Spleen (tissue), 11 donors: ENCODE data around the gene SGTA. TPM values are rescaled to one million over a fixed set of nuclear protein-coding genes. Genes with fewer than 3 reads are reported as not detected.

Experiments used
- DNase-seq: peaks from one replicate; pipeline ENCODE4 v3.0.0-alpha.2; 2020
- H3K27ac ChIP-seq, 8 donors: fragments of 200-600 bp; sonication (generic) in 7 of 8; 1 replicate in 4 of 8; 2 replicates in 4 of 8; pipeline versions ENCODE4 v1.5.0 to v1.8.0; 2016 to 2021; ENCODE audit warnings: inconsistent platforms in 4 of 8, mild to moderate bottlenecking in 4 of 8, moderate library complexity in 1 of 8
- H3K27me3 ChIP-seq, 7 donors: fragments of 200-600 bp; sonication (generic) in 6 of 7; replicated peaks in 1 of 7; 1 replicate in 4 of 7; 2 replicates in 3 of 7; pipeline versions ENCODE4 v1.5.0 to v1.8.0; 2016 to 2021; ENCODE audit warnings: inconsistent platforms in 3 of 7, mild to moderate bottlenecking in 1 of 7
- H3K36me3 ChIP-seq, 6 donors: fragments of 200-600 bp; sonication (generic) in 5 of 6; 1 replicate in 4 of 6; 2 replicates in 2 of 6; pipeline versions ENCODE4 v1.5.0 to v1.8.0; 2016 to 2021; ENCODE audit warnings: inconsistent platforms in 2 of 6
- H3K4me1 ChIP-seq, 6 donors: fragments of 200-600 bp; sonication (generic) in 5 of 6; 1 replicate in 3 of 6; 2 replicates in 3 of 6; pipeline versions ENCODE4 v1.5.0 to v1.8.0; 2016 to 2021; ENCODE audit warnings: inconsistent platforms in 3 of 6
- H3K4me3 ChIP-seq, 8 donors: fragments of 200-600 bp; sonication (generic) in 7 of 8; 1 replicate in 4 of 8; 2 replicates in 4 of 8; pipeline versions ENCODE4 v1.5.0 to v1.8.0; 2016 to 2021; ENCODE audit warnings: inconsistent platforms in 4 of 8, mild to moderate bottlenecking in 4 of 8, moderate library complexity in 2 of 8
- H3K9me3 ChIP-seq, 8 donors: fragments of 200-600 bp; sonication (generic) in 7 of 8; 1 replicate in 4 of 8; 2 replicates in 4 of 8; pipeline versions ENCODE4 v1.5.0 to v1.8.0; 2016 to 2021; ENCODE audit warnings: inconsistent platforms in 4 of 8
- POLR2A ChIP-seq, 3 donors: fragments of 450-650 bp; IDR thresholded peaks; one replicate each; pipeline ENCODE4 v1.5.1; 2017; ENCODE audit warnings: antibody characterized with exemption in 3 of 3, mild to moderate bottlenecking in 1 of 3
- POLR2AphosphoS5 ChIP-seq, 3 donors: sonication (generic); formaldehyde crosslinking; IDR thresholded peaks; one replicate each; pipeline ENCODE4 v1.5.1; 2017; ENCODE audit warnings: antibody characterized with exemption in 3 of 3
- WGBS, 5 donors: extraction: QIAGEN DNeasy Blood & Tissue Kit in 3 of 5; methylation state at CpG; one replicate each; pipeline versions ENCODE4 v1.1.5 to v1.1.7; 2013 to 2018; 5-methylcytosine and 5-hydroxymethylcytosine counted together
- intact Hi-C: fragments of 100-400 bp; cut with DNase I; formaldehyde crosslinking; loops from one replicate; pipeline ENCODE4 v1.15.0; 2023; ENCODE audit warnings: low total_unique reads
- polyA plus RNA-seq, 3 donors: library from polyadenylated mRNA; stranded (reverse); fragments of 200-250 nt; gene quantifications; one replicate each; pipeline ENCODE4 v1.2.1, GENCODE V29; 2013
- total RNA-seq, 7 donors: library from RNA; depleted of rRNA in 3 of 7; stranded (reverse); fragments of >200 nt in 3 of 7; fragmentation: NEBNext Ultra II Directional in 4 of 7; extraction: Animal tissue kit (Norgen Biotek cat#: 25700) in 4 of 7; gene quantifications; one replicate each; pipeline versions ENCODE4 v1.1.0 to v1.2.1, GENCODE V29; 2016 to 2021
- TF ChIP-seq, protein P1 (sequence below), 11 experiments: fragments of 200-600 bp in 7 of 11; fragments of 450-650 bp in 4 of 11; sonication (generic) in 4 of 11; IDR thresholded peaks in 8 of 11; conservative IDR thresholded peaks in 3 of 11; 1 replicate in 7 of 11; 2 replicates in 4 of 11; pipeline versions ENCODE4 v1.4.0 to v1.8.0; 2016 to 2021; ENCODE audit warnings: antibody characterized with exemption in 11 of 11, inconsistent platforms in 4 of 11, mild to moderate bottlenecking in 1 of 11
- donor health status: healthy with polysubstance abuse.
- donor health status: DM: no; HTN: no; CAD: no; lungs with moderate emphysema.
- donor health status: DM: no; HTN: no; CAD: no.
- donor health status: Bipolar disorder and iron deficiency.
- donor health status: healthy.
- donor health status: DM: no; HTN: no; CAD: no.
- donor health status: DM: yes; HTN: yes; CAD: no.

SGTA gene
- total and polyA plus RNA-seq, 10 donors, result 36.5 to 63.0 (median 45.2) TPM

DNA sequence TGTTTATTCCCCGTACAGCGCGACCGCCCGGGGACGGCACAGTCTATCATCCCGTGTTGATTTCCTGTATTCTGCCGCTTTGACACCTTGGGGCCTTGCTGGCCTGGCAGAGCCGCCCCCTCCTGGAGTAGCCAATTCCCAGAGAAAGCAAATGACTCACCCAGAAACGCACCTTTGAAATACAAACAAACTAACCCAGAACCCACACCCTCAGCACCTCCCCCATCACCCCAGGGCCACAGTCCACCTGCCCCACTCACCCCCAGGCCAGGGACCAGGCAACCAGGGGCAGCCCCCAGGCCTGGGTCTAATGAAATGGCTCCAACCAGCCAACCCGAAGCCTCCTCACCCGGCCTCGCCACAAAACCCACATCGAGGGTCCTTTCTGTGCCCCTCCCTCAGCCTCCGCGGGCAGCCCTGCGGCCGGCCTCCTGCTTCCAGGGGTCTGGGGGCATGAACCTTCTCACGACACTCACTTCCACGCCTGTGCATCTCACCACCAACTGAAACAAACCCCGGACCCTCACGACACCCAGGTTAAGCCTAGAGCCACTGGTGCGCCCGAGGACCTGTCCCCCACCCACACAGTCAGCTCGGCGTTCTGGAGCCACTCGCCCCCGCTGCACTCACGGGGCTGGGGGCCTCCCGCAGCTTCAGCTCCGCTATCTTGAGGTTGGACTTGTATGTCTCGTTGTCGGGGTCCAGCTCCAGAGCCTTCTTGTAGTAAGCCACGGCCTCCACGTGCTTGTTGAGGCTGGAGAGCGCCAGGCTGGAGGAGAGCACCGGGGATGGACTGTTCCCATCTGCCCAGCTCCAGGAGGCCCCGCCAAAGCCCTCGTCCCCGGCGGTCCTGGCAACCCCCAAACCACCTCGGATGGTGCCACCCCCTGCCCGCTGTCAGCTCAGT, 20.9 kb downstream of the SGTA start:
- H3K4me1 ChIP-seq, result peaks cover 0 to 16% (median 2%) of the 10 kb centered on the region in 6 donors
- no peak for DNase-seq
- TF ChIP-seq, protein P1, sequence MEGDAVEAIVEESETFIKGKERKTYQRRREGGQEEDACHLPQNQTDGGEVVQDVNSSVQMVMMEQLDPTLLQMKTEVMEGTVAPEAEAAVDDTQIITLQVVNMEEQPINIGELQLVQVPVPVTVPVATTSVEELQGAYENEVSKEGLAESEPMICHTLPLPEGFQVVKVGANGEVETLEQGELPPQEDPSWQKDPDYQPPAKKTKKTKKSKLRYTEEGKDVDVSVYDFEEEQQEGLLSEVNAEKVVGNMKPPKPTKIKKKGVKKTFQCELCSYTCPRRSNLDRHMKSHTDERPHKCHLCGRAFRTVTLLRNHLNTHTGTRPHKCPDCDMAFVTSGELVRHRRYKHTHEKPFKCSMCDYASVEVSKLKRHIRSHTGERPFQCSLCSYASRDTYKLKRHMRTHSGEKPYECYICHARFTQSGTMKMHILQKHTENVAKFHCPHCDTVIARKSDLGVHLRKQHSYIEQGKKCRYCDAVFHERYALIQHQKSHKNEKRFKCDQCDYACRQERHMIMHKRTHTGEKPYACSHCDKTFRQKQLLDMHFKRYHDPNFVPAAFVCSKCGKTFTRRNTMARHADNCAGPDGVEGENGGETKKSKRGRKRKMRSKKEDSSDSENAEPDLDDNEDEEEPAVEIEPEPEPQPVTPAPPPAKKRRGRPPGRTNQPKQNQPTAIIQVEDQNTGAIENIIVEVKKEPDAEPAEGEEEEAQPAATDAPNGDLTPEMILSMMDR (IDR thresholded peaks at IDR 0.05 in 8 of 11, conservative IDR thresholded peaks at IDR 0.05 in 3 of 11), result no peak
- TF ChIP-seq POLR2A (IDR thresholded peaks at IDR 0.05), result no peak
- TF ChIP-seq POLR2AphosphoS5 (IDR thresholded peaks at IDR 0.05), result no peak
- no peaks in the 10 kb centered on the region for H3K27me3 ChIP-seq
- H3K9me3 ChIP-seq, result no peaks in the 10 kb centered on the region
- peaks cover 0 to 100% (median 88%) of the 10 kb centered on the region in 6 donors for H3K36me3 ChIP-seq
- peak overlapping the region in 7 of 8 donors; percentile 41 to 72 (median 56) for H3K27ac ChIP-seq
- intact Hi-C loops, result no loop called here
- WGBS, 5 donors, result 92 to 96% (median 94%) methylated on average over 35 to 43 of the region's 43 CpGs
- no peak overlapping the region for H3K4me3 ChIP-seq

DNA sequence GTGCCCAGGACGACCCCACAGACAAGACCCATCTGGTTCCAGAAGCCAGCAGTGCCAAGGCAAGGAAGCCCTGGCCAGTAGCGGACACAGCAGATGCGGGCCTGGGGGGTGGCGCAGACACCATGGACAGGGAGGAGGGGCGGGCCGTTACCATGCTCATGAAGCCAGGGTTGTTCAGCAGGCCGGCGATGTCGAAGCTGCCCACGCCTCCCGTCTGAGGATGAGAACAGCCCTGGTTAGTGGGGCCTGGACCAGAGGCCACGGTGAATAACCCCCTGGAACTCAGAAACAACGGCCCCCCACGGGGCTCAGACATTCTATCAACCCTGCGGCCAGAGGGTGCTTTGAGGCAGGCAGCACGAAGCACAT, 21.8 kb downstream of the SGTA start:
- intact Hi-C loops, result no loop called here
- H3K27me3 ChIP-seq, result no peaks in the 10 kb centered on the region

DNA sequence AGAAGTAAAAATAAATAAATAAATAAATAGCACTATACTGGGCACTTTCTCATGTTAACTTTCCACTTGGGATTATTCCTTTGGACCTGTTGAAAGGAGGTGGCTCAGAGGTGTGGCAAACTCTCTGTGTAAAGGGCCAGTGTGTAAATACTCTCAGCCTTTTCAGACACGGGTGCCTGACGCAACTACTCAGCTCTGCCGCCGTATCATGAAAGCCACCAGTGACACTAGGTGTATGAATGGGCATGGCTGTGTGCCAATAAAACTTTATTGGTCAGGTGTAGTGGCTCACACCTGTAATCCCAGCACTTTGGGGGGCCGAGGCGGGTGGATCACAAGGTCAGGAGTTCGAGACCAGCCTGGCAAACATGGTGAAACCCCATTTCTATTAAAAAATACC, 23.1 kb downstream of the SGTA start:
- no peaks in the 10 kb centered on the region for H3K27me3 ChIP-seq
- H3K4me1 ChIP-seq, result peaks cover 0 to 16% (median 2%) of the 10 kb centered on the region in 6 donors
- DNase-seq, result no peak
- H3K27ac ChIP-seq, result no peak overlapping the region
- peaks cover 0 to 100% (median 86%) of the 10 kb centered on the region in 6 donors for H3K36me3 ChIP-seq
- intact Hi-C loops, result no loop called here
- 90 to 96% (median 91%) methylated on average over 7 of the region's 7 CpGs for WGBS, 5 donors
- no peaks in the 10 kb centered on the region for H3K9me3 ChIP-seq
- TF ChIP-seq, protein P1 (IDR thresholded peaks at IDR 0.05 in 8 of 11, conservative IDR thresholded peaks at IDR 0.05 in 3 of 11), result no peak
- no peak for TF ChIP-seq POLR2AphosphoS5 (IDR thresholded peaks at IDR 0.05)
- TF ChIP-seq POLR2A (IDR thresholded peaks at IDR 0.05), result no peak
- no peak overlapping the region for H3K4me3 ChIP-seq

More for the DNA sequence above, 21.8 kb downstream of the SGTA start:
- Histone ChIP-seq H3K36me3 (peaks cover 0 to 100% (median 87%) of the 10 kb centered on the region in 6 donors), H3K4me3 (no peak overlapping the region), H3K27ac (no peak overlapping the region), H3K4me1 (peaks cover 0 to 16% (median 2%) of the 10 kb centered on the region in 6 donors), H3K9me3 (no peaks in the 10 kb centered on the region)
- no peak for DNase-seq
- 90 to 98% (median 95%) methylated on average over 9 to 16 of the region's 16 CpGs for WGBS, 5 donors
- TF ChIP-seq POLR2AphosphoS5 (IDR thresholded peaks at IDR 0.05) (peak in 1 of 3 donors; percentile 3), POLR2A (IDR thresholded peaks at IDR 0.05) (no peak)
- TF ChIP-seq, protein P1 (IDR thresholded peaks at IDR 0.05 in 8 of 11, conservative IDR thresholded peaks at IDR 0.05 in 3 of 11), result no peak

DNA sequence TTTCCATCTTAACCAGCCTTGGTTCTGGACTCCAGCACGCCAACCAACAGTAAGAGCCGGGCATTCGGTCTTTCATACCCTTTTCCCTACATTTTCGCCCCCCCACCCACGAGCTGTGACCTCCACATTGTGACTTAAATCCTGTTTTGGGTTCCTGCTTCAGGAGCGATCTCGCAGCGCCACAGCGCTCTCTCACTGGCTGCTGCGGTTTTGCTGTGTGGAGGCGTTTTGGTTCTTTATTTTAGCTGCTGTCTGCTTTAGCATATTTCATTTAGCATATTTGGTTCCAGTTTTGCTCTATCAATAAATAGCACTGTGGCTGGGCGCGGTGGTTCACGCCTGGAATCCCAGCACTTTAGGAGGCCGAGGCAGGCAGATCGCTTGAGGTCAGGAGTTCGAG, 23.7 kb downstream of the SGTA start:
- DNase-seq, result no peak
- Histone ChIP-seq H3K4me1 (peaks cover 0 to 16% (median 2%) of the 10 kb centered on the region in 6 donors), H3K4me3 (no peak overlapping the region), H3K9me3 (no peaks in the 10 kb centered on the region), H3K36me3 (peaks cover 0 to 100% (median 88%) of the 10 kb centered on the region in 6 donors), H3K27ac (no peak overlapping the region), H3K27me3 (no peaks in the 10 kb centered on the region)
- intact Hi-C loops, result no loop called here
- 82 to 93% (median 86%) methylated on average over 17 of the region's 17 CpGs for WGBS, 5 donors
- TF ChIP-seq, protein P1 (IDR thresholded peaks at IDR 0.05 in 8 of 11, conservative IDR thresholded peaks at IDR 0.05 in 3 of 11), result no peak
- TF ChIP-seq POLR2AphosphoS5 (IDR thresholded peaks at IDR 0.05) (no peak), POLR2A (IDR thresholded peaks at IDR 0.05) (no peak)
